HG03159 (cell line): ENCODE data around the gene SNRNP35.
"Not testable (repeated sequence)": the region's sequence is repeated elsewhere in the genome, so short reads cannot be mapped to it uniquely, and the experiment has no call there.

Experiments used
- ATAC-seq: cut with Tn5 transposase; IDR thresholded peaks from one replicate; pipeline ENCODE4 v1.9.1; 2021; ENCODE audit warnings: mild to moderate bottlenecking, moderate library complexity; ENCODE audit not compliant: unreplicated experiment

SNRNP35 gene

DNA sequence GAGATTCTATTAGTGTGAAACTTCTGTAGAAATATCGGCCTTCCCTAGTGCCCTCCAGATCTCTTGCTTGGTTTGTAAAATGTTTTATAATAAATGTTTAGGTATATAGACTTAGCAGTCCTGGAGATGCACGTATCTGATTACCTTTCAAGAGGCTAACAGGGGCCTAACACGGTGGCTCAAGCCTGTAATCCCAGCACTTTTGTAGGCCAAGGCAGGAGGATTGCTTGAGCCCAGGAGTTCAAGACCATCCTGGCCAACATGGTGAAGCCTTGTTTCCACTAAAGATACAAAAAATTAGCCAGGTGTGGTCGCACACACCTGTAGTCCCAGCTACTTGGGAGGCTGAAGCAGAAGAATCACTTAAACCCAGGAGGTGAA, 11.6 kb upstream of the SNRNP35 start:
- ATAC-seq = no peak

DNA sequence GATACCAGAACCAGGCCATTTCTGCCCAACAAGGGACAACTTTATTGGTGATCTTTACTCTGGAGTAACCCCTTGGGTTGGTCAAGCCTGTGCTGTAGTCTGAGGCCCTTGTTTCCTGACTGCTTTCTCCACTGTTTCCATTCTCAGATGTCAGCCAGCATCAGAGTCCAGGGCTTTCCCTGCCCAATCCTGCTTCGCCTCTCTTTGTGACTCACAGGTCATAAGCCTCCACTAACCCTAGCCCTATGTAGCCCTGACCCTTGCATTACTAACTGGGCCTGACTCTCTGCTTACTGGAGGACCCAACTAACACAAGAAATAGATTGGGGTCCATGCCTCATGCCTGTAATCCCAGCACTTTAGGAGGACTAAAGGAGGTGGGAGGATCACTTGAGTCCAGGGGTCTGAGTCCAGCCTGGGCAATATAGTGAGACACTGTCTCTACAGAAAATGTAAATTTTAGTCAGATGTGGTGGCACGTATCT, 8.6 kb upstream of the SNRNP35 start:
- ATAC-seq = no peak

DNA sequence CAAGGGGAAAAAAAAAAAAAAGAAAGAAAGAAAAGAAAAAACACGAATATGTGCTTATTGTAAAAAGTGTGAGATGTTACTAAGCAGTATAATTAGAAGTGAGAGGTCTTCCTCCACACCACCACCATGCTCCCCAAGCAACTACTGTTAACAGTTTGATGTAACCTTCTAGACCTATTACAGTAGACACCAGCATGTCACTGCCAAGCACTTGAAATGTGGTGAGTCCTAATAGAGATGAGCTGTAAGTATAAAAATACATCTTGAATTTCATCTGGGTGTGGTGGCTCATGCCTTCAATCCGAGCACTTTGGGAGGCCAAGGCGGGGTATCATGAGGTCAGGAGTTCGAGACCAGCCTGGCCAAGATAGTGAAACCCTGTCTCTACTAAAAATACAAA, 8.1 kb upstream of the SNRNP35 start:
- ATAC-seq = no peak

DNA sequence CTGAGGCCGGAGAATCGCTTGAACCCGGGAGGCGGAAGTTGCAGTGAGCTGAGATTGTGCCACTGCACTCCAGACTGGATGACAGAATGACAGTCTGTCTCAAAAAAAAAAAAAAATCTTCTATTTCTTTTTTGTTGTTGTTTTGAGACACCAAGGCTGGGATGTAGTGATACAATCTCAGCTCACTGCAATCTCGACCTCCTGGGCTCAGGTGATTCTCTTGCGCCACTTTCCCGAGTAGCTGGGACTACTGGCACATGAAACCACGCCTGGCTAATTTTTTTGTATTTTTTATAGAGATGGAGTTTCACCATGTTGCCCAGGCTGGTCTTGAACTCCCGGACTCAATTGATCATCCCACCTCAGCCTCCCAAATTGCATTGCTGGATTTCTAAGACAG, 7.3 kb upstream of the SNRNP35 start:
- ATAC-seq = no peak

DNA sequence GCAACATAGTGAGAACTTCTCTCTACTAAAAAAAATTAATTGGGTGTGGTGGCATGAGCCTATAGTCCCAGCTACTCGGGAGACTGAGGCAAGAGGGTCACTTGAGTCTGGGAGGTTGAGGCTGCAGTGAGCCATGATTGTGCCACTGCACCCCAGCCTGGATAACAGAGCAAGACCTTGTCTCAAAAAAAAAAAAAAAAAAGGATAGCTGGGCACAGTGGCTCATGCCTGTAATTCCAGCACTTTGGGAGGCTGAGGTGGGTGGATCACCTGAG, 5.7 kb upstream of the SNRNP35 start:
- ATAC-seq = not testable (repeated sequence)

DNA sequence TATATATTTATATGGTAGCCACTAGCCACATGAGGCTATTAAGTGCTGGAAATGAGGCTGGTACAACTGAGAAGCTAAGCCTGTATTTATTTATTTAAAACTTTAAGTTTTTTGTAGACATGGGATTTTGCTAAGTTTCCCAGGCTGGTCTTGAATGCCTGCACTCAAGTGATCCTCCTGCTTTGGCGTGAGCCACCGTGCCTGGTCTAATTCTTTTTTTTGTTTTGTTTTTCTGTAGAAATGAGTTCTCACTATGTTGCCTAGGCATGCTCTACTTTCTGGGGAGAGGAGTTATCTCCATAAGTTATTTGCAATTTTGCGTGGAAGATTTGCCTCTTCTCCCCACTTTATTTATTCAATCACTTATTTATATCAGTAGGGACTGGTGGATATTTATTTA, 4.8 kb upstream of the SNRNP35 start:
- ATAC-seq = no peak

DNA sequence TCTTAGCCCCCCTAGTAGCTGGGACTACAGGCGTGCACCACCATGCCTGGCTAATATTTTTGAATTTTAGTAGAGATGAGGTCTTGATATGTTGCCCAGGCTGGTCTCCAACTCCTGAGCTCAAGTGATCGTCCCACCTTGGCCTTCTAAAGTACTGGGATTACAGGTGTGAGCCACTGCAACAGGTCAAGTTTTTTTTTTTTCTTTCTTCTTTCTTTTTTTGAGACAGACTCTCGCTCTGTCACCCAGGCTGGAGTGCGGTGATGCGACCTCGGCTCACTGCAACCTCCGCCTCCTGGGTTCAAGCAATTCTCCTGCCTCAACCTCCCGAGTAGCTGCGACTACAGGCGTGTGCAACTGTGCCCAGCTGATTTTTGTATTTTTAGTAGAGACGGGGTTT, 5.2 kb downstream of the SNRNP35 start:
- not testable (repeated sequence) for ATAC-seq

DNA sequence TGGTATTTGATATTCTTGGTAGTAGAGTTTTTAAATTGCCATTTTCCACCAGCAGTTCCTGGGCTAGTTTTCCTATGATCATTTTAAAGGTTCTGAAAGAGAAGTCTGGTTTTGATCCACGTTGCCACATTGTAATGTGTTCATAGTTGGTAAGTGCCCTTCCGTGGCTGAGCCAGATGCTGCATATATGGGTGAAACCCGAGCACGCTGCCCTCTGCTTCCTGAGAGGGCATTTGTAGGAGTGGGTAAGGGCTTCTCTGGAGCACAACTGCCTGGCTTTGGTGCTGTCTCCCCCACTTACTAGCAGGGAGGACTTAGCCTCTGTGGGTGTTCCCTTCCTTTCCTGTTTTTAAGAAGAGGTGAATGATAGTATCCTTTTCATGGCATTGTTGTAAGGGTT, 7.1 kb downstream of the SNRNP35 start:
- ATAC-seq = no peak

DNA sequence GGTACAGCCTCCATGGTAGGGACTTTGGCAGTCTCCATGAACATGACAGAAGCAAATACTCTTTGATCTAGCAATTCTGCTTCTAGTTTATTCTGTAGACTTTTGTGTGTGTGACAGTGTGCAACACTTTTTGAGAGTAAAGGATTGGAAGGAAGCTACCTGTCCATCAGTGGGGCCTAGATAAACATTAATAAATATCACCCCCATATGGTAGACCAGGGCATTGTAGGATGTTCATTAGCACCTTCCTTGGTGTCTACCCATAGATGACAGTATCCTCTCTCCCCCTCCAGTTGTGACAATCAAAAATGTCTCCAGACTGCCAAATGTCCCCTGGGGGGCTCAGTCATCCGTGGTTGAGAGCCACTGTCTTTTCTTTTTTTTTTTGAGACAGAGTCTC, 10.8 kb downstream of the SNRNP35 start:
- no peak for ATAC-seq

DNA sequence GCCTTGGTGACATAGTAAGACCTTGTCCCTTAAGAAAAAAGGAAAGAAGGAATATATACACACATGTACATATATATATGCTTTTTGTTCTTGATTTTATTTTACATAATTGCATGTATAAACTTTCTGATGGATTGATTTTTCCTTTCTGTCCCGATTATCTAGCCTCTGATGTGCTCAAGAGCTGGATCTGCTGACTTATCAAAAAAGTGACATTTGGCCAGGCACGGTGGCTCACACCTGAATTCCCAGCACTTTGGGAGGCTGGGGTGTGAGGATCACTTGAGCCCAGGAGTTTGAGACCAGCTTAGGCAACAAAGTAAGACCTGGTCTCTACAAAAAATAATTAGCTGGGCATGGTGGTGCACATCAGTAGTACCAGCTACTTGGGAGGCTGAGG, 12.0 kb downstream of the SNRNP35 start:
- ATAC-seq = no peak

DNA sequence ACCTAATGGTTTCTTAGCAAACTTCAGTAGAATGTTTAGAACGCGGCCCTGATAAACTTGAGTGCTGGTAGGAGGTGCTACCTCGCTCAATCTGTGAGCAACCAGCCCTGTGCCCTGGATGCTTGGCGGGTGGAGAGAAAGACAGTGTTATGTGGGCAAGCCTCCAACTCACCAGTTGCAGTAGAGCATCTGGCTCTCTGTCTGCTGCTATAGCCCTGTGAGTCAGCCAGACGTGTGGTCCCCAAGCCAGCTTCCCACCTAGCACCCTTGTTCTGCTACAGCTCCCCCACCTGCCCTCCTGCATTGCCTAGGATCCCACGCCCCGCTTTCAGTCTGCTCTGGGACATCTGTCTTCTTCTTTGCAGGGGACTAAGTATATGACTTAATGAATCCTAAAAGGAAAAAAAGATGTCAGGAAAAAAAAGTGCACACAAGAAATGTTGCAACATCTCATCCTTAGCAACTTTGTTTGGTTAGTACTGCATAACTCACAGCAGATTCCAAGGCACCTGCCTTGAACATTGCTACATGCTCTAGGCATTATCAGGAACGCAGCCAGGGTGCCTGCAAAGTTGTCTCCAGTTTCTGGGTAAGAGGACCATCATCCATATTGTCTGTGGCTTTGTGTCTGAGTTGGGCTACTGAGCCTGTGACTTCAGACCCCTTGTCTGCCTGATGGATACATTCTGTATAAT, 13.6 kb downstream of the SNRNP35 start:
- no peak for ATAC-seq

DNA sequence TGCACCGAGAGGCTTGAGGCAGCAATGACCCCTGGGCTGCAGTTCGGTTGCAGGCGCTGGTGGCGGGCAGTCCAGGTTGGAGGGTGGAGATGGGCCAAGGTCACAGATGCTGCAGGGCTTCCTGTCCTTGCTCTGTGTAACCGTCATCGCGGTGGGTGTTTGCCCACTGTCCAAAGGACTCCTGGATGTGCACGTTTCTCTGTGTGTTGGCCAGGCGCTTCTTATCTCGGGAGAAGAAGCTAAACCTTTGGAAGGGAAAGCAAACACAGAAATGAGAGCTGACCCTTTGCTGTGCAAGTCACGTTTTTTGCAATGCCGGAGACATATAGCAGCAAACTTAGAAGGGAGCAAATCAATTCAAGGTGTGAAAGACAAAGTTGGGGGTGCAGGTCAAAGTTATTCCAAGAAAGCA, 14.5 kb downstream of the SNRNP35 start:
- no peak for ATAC-seq

DNA sequence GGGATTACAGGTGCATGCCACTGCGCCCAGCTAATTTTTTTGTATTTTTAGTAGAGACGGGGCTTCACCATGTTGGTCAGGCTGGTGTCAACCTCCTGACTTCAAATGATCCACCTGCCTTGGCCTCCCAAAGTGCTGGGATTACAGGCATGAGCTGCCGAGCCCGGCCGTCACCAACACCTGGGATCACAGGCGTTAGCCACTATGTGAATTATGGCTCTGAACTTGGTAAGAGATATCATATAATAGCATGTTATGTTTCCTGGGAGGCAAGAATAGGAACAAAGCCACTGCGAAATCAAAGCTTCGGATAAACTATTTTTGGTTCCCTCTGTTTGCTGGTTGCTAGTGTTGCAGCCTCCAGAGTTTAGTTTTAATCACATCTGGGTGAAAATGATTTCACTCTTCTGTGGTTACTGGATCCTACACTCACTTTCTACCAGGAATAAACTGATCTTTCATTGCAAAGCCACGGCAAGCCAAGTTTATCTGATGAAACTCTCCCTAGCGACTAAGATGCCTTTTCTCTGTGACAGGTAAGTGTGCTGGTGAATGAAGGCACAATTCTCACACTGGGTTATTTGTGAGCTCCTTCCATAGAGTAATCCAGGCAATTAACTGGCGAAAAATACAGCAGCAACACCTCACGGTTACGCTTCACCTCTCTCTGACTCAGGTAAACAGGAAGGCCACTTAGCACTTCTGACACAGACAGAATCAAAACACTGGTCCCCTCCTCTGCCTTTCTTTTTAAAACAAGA, 16.7 kb downstream of the SNRNP35 start:
- ATAC-seq = no peak

DNA sequence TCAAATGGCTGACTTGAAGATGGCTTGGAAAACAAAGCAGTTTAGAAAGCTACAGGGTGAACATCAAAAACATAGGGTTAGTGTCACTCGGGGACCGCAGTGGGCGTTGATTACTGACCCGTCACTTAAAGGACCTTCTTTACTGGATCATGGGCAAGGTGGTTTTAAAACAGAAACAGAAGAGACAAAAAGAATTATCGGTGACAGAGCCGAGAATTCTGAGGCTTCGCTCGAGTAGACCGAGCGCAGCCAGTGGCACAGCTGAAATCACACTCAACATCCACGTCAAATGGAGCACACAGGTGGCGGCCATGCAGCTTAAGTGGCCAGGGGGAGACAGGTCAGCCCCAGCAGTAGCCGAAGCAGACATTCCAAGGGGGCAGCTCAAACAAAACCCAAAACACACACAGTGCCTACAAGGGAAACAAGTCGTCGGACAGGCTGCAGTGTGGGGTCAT, 17.3 kb downstream of the SNRNP35 start:
- ATAC-seq = no peak

DNA sequence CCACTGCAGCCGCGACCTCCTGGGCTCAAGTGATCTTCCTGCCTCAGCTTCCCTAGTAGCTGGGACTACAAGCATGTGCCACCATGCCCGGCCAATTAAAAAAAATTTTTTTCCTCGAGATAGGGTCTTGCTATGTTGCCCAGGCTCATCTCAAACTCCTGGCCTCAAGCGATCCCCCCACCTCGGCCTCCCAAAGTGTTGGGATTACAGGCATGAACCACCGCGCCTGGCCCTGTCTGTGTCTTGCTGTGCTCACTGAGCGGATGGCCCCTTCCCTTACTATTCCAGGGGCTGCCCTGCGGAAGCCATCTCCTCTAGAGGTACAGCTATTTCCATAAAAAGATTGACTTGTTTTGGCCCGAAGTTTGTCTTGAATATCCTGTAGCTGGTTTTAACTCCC, 20.1 kb downstream of the SNRNP35 start:
- ATAC-seq = no peak

DNA sequence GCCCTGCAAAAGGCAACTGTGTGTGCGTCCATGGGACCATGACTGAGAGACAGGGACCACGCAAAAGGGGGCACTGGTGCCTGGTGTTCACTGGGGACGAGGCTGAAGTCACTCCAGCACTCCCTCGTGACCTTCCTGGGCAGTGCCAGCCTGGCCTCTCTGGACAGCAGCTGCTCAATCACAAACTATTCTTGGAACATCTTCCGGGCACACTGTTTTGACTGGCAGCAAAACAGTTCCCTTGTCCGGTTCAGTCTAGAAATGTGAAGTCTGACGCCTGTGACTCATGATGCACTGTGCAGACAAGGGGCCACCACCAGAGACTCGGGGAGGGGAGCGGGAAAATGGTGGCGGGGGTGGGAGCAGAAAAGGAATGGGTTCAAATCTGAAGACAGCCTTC, 20.8 kb downstream of the SNRNP35 start:
- no peak for ATAC-seq

DNA sequence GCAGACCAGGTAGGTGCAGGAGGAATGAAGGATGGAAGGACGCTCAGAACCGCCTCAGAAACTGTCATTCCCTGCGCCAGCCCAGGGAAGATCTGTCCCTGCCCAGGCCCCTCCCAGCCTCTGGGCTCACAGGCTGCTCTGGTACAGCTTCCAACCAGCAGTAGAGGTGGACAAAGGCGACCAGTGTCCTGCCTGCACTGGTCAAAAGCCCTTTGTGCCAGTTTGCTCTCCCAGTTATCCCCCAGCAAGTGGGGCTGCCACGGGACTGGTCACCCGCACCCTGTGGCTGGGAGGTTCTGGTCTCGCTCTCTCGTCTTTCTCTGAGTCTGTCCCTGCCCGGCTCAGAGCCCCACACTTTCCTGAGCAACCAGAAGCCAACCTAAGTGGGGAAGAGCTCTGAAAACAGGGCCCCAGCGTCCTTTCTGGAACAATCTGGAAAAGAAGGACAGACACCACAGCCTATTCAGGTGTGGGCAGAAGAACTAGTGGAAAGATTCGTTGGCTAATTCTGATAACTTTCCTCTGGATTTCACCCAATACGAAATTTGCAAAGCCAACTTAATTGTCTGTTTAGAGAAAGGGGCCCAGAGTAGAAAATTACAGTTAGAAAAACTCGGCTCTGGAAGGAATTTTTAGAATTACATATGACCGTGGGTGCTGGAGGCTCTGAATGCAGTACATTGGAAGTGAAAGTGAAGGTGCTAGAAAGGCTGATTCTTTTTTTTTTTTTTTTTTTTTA, 21.7 kb downstream of the SNRNP35 start:
- no peak for ATAC-seq

DNA sequence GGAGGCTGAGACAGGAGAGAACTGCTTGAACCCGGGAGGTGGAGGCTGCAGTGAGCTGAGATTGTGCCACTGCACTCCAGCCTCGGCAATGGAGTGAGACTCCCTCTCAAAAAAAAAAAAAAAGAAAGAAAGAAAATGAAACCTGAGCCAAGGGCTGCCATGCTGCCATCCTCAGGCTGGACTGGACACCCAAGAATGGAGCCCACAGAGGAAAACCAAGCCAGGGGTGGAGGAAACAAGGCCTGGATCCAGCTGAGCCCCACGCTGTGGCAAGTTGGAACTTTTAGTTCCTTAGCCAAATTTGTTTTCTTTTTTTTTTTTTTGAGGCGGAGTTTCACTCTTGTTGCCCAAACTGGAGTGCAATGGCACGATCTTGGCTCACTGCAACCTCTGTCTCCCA, 23.3 kb downstream of the SNRNP35 start:
- ATAC-seq = not testable (repeated sequence)

DNA sequence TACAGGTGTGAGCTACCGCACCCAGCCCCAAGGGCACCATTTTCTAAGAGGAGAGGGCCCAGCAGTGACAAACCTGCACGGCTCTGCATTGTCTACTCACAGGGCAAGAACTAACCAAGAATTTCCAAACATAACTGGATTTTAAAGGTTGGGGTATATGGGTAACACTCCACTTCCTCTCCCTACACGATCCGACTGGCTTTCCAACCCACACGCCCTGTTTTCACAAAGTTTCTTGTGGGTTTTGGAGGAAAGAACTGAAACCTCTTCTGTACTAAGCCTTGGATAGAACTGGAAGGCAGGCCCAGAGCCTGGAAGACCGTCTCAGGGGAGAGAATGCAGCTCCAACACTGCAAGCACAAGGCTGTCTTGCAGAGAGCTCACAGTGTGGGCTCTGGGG, 24.9 kb downstream of the SNRNP35 start:
- no peak for ATAC-seq

DNA sequence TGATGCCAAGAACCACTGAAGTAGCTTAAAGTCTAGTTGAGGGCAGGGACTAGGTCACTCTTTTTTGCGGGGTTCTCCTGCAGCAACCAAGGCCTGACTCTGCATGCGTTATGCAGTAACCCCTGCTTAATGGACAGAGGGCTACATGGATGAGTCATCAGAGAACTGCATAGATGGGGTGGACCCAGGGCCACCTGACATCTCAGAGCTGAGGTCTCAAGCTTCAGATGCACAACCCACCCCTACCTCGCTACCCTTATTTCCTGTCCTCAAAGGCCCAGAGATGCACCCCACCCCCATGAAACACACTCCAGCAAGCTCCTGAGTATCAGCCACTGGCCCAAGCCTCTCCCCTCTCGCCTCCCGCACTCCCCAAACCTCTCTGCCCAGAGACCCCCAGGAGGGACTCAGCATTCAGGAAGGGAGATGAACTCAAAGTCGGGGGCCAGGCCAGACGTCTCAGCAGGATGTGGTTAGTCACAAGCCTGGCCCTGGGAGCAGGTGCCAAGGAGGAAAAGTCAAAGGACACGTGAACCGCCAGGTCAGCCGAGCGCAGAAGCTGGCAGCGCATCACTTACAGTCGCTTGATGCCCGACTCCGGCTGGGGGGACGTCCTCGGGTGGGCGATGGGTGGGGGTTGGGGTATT, 25.8 kb downstream of the SNRNP35 start:
- ATAC-seq = no peak

DNA sequence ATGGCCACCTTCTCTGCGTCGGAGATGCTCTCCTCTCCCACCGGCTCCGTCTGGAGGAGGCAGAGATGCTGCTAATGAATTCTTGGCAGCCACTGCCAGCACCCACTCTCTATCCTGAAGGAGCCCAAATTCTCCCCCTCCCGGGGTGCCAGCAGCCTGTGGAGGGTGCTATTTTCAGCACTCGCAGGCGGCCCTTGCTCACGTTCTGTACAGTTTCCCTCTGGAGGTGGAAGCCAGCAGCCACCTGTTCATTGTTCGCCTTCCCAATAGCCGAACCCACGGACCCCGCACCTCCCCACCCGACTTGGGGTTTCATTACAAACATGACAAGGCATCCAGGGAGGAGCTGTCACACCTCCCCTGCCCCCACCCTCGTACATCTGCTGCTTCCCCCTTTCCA, 27.8 kb downstream of the SNRNP35 start:
- no peak for ATAC-seq

DNA sequence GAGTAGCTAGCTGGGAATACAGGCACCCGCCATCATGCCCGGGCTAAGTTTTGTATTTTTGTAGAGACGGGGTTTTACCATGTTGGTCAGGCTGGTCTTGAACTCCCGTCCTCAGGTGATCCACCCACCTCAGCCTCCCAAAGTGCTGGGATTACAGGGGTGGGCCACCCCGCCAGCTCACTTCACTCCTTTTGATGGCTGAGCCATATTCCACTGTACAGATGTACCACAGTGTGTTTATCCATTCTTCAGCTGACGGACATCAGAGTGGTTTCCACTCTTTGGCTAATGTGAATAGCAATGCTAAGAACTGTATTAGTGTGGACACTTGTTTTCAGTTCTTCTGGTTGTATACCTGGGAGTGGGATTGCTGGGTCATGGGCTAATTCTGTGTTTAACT, 29.5 kb downstream of the SNRNP35 start:
- no peak for ATAC-seq
